WI38 (cell line): ENCODE data around the gene ANP32B.

Experiments
- H3K4me3 ChIP-seq: 2 replicates; pipeline ENCODE4 v1.5.1; 2011; ENCODE audit warnings: low read depth, mild to moderate bottlenecking, control low read depth, low read length
- CTCF ChIP-seq: IDR thresholded peaks from 2 replicates; pipeline ENCODE4 v1.5.1; 2012; ENCODE audit warnings: low read depth, mild to moderate bottlenecking, control low read depth, low read length

Gene ANP32B

GRCh38 chr9:97979788-97980478 is 3.2 kb upstream of the ANP32B start:
- TF ChIP-seq CTCF, result no peak
- no peak overlapping the region for H3K4me3 ChIP-seq

GRCh38 chr9:97980479-97980803 is 2.7 kb upstream of the ANP32B start:
- no peak for TF ChIP-seq CTCF
- no peak overlapping the region for H3K4me3 ChIP-seq

- H3K4me3 ChIP-seq, result no peak overlapping the region
- no peak for TF ChIP-seq CTCF
Observed at GRCh38 chr9:97980918-97981845, 2.0 kb upstream of the ANP32B start.

GRCh38 chr9:97981846-97982682 is 1.1 kb upstream of the ANP32B start:
- H3K4me3 ChIP-seq, result peak overlapping the region; percentile 61
- TF ChIP-seq CTCF, result no peak

- peak overlapping the region; percentile 87 for H3K4me3 ChIP-seq
- no peak for TF ChIP-seq CTCF
Observed at GRCh38 chr9:97983589-97984187, 547 bp downstream of the ANP32B start.

- no peak for TF ChIP-seq CTCF
- peak overlapping the region; percentile 87 for H3K4me3 ChIP-seq
Observed at GRCh38 chr9:97984188-97985057, 1.3 kb downstream of the ANP32B start.
